CD14-positive monocyte (primary cell): Measurements from ENCODE around the gene PGLYRP2. TPM values are rescaled to one million over a fixed set of nuclear protein-coding genes. Genes with fewer than 3 reads are reported as not detected.

Experiments used
- DNase-seq, 3 donors: peaks; one replicate each; pipeline ENCODE4 v3.0.0-alpha.2; 2011 to 2022
- H2AFZ ChIP-seq: 2 replicates; pipeline ENCODE4 v1.6.0; 2012; ENCODE audit warnings: mild to moderate bottlenecking, low read depth, low read length, inconsistent platforms; ENCODE audit not compliant: insufficient read depth, poor library complexity, severe bottlenecking
- H3K27ac ChIP-seq, 2 donors: 1 replicate in 1 of 2; 2 replicates in 1 of 2; pipeline ENCODE4 v1.5.1; 2012 to 2013; ENCODE audit warnings: low read length in 2 of 2, control low read depth in 1 of 2, inconsistent platforms in 1 of 2, low read depth in 1 of 2, mild to moderate bottlenecking in 1 of 2
- H3K27me3 ChIP-seq, 2 donors: one replicate each; pipeline versions ENCODE4 v1.6.0 to v1.6.1; 2011 to 2013; ENCODE audit warnings: low read length in 2 of 2; ENCODE audit not compliant: control insufficient read depth in 2 of 2, insufficient read depth in 2 of 2
- H3K36me3 ChIP-seq, 2 donors: replicated peaks in 1 of 2; 1 replicate in 1 of 2; 2 replicates in 1 of 2; pipeline versions ENCODE4 v1.5.1 to v1.6.1; 2012 to 2013; ENCODE audit warnings: low read length in 2 of 2, control low read depth in 1 of 2, inconsistent platforms in 1 of 2, mild to moderate bottlenecking in 1 of 2; ENCODE audit not compliant: insufficient read depth in 2 of 2, control insufficient read depth in 1 of 2
- H3K4me1 ChIP-seq, 2 donors: 1 replicate in 1 of 2; 2 replicates in 1 of 2; pipeline versions ENCODE4 v1.5.1 to v1.6.1; 2012 to 2013; ENCODE audit warnings: low read length in 2 of 2, control low read depth in 1 of 2, inconsistent platforms in 1 of 2, mild to moderate bottlenecking in 1 of 2, moderate library complexity in 1 of 2; ENCODE audit not compliant: insufficient read depth in 2 of 2, control insufficient read depth in 1 of 2
- H3K4me2 ChIP-seq: replicated peaks from 2 replicates; pipeline ENCODE3; 2012; ENCODE audit warnings: low read length, moderate library complexity, mild to moderate bottlenecking; ENCODE audit not compliant: poor library complexity, severe bottlenecking; ENCODE audit errors: extremely low read depth
- H3K4me3 ChIP-seq, 3 experiments: fragments of 200-600 bp in 1 of 3; sonication (generic) in 1 of 3; replicated peaks in 1 of 3; 1 replicate in 2 of 3; 2 replicates in 1 of 3; pipeline ENCODE4 v1.5.1; 2011 to 2013; ENCODE audit warnings: low read length in 3 of 3, mild to moderate bottlenecking in 3 of 3, control low read depth in 2 of 3, low read depth in 2 of 3, inconsistent platforms in 1 of 3, moderate library complexity in 1 of 3
- H3K79me2 ChIP-seq: 2 replicates; pipeline ENCODE4 v1.6.0; 2012; ENCODE audit warnings: mild to moderate bottlenecking, control low read depth, inconsistent platforms, low read length, moderate library complexity; ENCODE audit not compliant: insufficient read depth
- H3K9ac ChIP-seq: 2 replicates; pipeline ENCODE4 v1.6.0; 2017; ENCODE audit warnings: low read length, mild to moderate bottlenecking; ENCODE audit not compliant: insufficient read depth, poor library complexity, severe bottlenecking
- H3K9me3 ChIP-seq, 2 donors: replicated peaks in 1 of 2; 1 replicate in 1 of 2; 2 replicates in 1 of 2; pipeline versions ENCODE4 v1.5.1 to v1.6.1; 2012 to 2013; ENCODE audit warnings: low read length in 2 of 2, control low read depth in 1 of 2; ENCODE audit not compliant: control insufficient read depth in 1 of 2, insufficient read depth in 1 of 2
- H4K20me1 ChIP-seq: 2 replicates; pipeline ENCODE4 v1.6.0; 2012; ENCODE audit warnings: mild to moderate bottlenecking, low read length, control low read depth, moderate library complexity; ENCODE audit not compliant: insufficient read depth
- H3K27ac Mint-ChIP-seq, 7 donors: one replicate each; pipeline ENCODE4 v1.8.0; 2020; ENCODE audit warnings: mild to moderate bottlenecking in 7 of 7, mixed read lengths in 7 of 7, moderate library complexity in 6 of 7, inconsistent platforms in 2 of 7
- H3K27me3 Mint-ChIP-seq, 3 donors: one replicate each; pipeline ENCODE4 v1.8.0; 2021 to 2022; ENCODE audit warnings: low read depth in 3 of 3, mild to moderate bottlenecking in 3 of 3, mixed read lengths in 3 of 3, moderate library complexity in 3 of 3, inconsistent platforms in 1 of 3
- H3K36me3 Mint-ChIP-seq, 2 donors: one replicate each; pipeline ENCODE4 v1.8.0; 2020; ENCODE audit warnings: mixed read lengths in 2 of 2, inconsistent platforms in 1 of 2, mild to moderate bottlenecking in 1 of 2
- H3K4me1 Mint-ChIP-seq: one replicate; pipeline ENCODE4 v1.8.0; 2020; ENCODE audit warnings: mild to moderate bottlenecking, mixed read lengths
- H3K4me3 Mint-ChIP-seq, 2 donors: one replicate each; pipeline ENCODE4 v1.8.0; 2020; ENCODE audit warnings: mild to moderate bottlenecking in 2 of 2, mixed read lengths in 2 of 2, moderate library complexity in 1 of 2
- H3K9me3 Mint-ChIP-seq, 7 donors: one replicate each; pipeline ENCODE4 v1.8.0; 2020 to 2022; ENCODE audit warnings: mixed read lengths in 7 of 7, mild to moderate bottlenecking in 6 of 7, moderate library complexity in 6 of 7, inconsistent platforms in 2 of 7
- CTCF ChIP-seq: fragments of 200-600 bp; IDR thresholded peaks from one replicate; pipeline ENCODE4 v1.8.0; 2022; ENCODE audit warnings: antibody characterized with exemption, mild to moderate bottlenecking
- WGBS: methylation state at CpG from one replicate; pipeline ENCODE4 v1.1.5; 2013; ENCODE audit warnings: missing lambda C conversion rate; ENCODE audit not compliant: insufficient coverage; 5-methylcytosine and 5-hydroxymethylcytosine counted together
- intact Hi-C, 2 donors: fragments of 100-400 bp; cut with micrococcal nuclease; formaldehyde crosslinking; loops; one replicate each; pipeline versions ENCODE4 v1.15.0 to v1.15.1; 2023
- polyA plus RNA-seq, 3 donors: library from polyadenylated mRNA; depleted of rRNA in 1 of 3; unstranded in 2 of 3; stranded (reverse) in 1 of 3; fragments of 300-500 nt in 2 of 3; fragments of >200 nt in 1 of 3; fragmentation: Illumina TruSeq in 2 of 3; gene quantifications; 1 replicate in 2 of 3; 2 replicates in 1 of 3; pipeline ENCODE4 v1.2.3, GENCODE V29; 2012 to 2021

PGLYRP2 gene
- polyA plus RNA-seq, 3 donors, result 0.03 to 0.32 (median 0.15) TPM

- H3K36me3 Mint-ChIP-seq, result no peaks in the 10 kb centered on the region
- H3K79me2 ChIP-seq, result no peaks in the 10 kb centered on the region
- no peak overlapping the region for H3K4me3 ChIP-seq
- intact Hi-C loops, result no loop called here
- no peaks in the 10 kb centered on the region for H3K36me3 ChIP-seq
- no peak overlapping the region for H3K4me2 ChIP-seq
- no peaks in the 10 kb centered on the region for H3K9me3 ChIP-seq
- H3K4me3 Mint-ChIP-seq, result no peak overlapping the region
- no peak overlapping the region for H3K27ac Mint-ChIP-seq
- H3K4me1 Mint-ChIP-seq, result no peaks in the 10 kb centered on the region
- H4K20me1 ChIP-seq, result no peaks in the 10 kb centered on the region
- no peak for DNase-seq
- H3K27me3 ChIP-seq, result no peaks in the 10 kb centered on the region
- no peak overlapping the region for H2AFZ ChIP-seq
- H3K27ac ChIP-seq, result no peak overlapping the region
- H3K9me3 Mint-ChIP-seq, result no peaks in the 10 kb centered on the region
- no peak overlapping the region for H3K9ac ChIP-seq
- no CpG with 5 or more reads among the region's 3 CpGs for WGBS
- no peaks in the 10 kb centered on the region for H3K4me1 ChIP-seq
- peaks cover 0 to 5% (median 3%) of the 10 kb centered on the region in 3 donors for H3K27me3 Mint-ChIP-seq
- no peak for TF ChIP-seq CTCF
These were observed 38.0 kb downstream of the PGLYRP2 start for GRCh38 chr19:15441317-15441716.

- H3K27ac ChIP-seq, result no peak overlapping the region
- no peak overlapping the region for H3K4me2 ChIP-seq
- Mint-ChIP-seq H3K27me3 (peaks cover 0 to 4% (median 3%) of the 10 kb centered on the region in 3 donors), H3K9me3 (no peaks in the 10 kb centered on the region), H3K4me1 (no peaks in the 10 kb centered on the region), H3K27ac (no peak overlapping the region), H3K36me3 (no peaks in the 10 kb centered on the region), H3K4me3 (no peak overlapping the region)
- no peak overlapping the region for H3K9ac ChIP-seq
- no peaks in the 10 kb centered on the region for H3K36me3 ChIP-seq
- intact Hi-C loops, result no loop called here
- no peak for TF ChIP-seq CTCF
- no peak overlapping the region for H3K4me3 ChIP-seq
- H4K20me1 ChIP-seq, result no peaks in the 10 kb centered on the region
- no peaks in the 10 kb centered on the region for H3K4me1 ChIP-seq
- DNase-seq, result no peak
- H3K79me2 ChIP-seq, result no peaks in the 10 kb centered on the region
- H3K9me3 ChIP-seq, result no peaks in the 10 kb centered on the region
- 98% methylated on average over 38 of the region's 38 CpGs for WGBS
- H2AFZ ChIP-seq, result no peak overlapping the region
- no peaks in the 10 kb centered on the region for H3K27me3 ChIP-seq
These were observed 39.3 kb downstream of the PGLYRP2 start for GRCh38 chr19:15439821-15440641.
